ENCODE results near the gene ALG12.

GRCh38 chr22:49918911-49919881 is 958 bp upstream of the ALG12 start:
- TF ChIP-seq CTCF (IDR thresholded peaks at IDR 0.05; ENCODE audit: low read depth, low read length) (no peak), POLR2A (IDR thresholded peaks at IDR 0.05; ENCODE audit: extremely low read depth, insufficient read length) (no peak), MAX (IDR thresholded peaks at IDR 0.05; ENCODE audit: low read depth, low read length) (no peak), MYC (IDR thresholded peaks at IDR 0.05; ENCODE audit: low read depth, low read length) (no peak)

Measured in NB4 (cell line).